Retinal pigment epithelial cell (primary cell): ENCODE results near the gene CACNB3.

Source experiments
- DNase-seq: peaks from one replicate; pipeline ENCODE4 v3.0.0-alpha.2; 2010; ENCODE audit warnings: low read depth
- H3K4me3 ChIP-seq: 2 replicates; pipeline ENCODE4 v1.5.1; 2011; ENCODE audit warnings: mild to moderate bottlenecking, low read length, control low read depth, moderate library complexity
- CTCF ChIP-seq: conservative IDR thresholded peaks from 2 replicates; pipeline ENCODE4 v1.5.1; 2011; ENCODE audit warnings: low read depth, low read length, control low read depth, inconsistent platforms

Gene CACNB3

GRCh38 chr12:48775299-48775698 lies 43.0 kb upstream of the CACNB3 start:
- no peak overlapping the region for H3K4me3 ChIP-seq
- TF ChIP-seq CTCF, result no peak
- DNase-seq, result no peak

GRCh38 chr12:48775991-48776649 lies 42.2 kb upstream of the CACNB3 start:
- DNase-seq, result no peak
- H3K4me3 ChIP-seq, result no peak overlapping the region
- TF ChIP-seq CTCF, result no peak

- no peak for TF ChIP-seq CTCF
- H3K4me3 ChIP-seq, result no peak overlapping the region
- no peak for DNase-seq
Observed at GRCh38 chr12:48776956-48777355, 41.3 kb upstream of the CACNB3 start.

GRCh38 chr12:48777501-48778400 lies 40.5 kb upstream of the CACNB3 start:
- no peak for DNase-seq
- no peak overlapping the region for H3K4me3 ChIP-seq
- no peak for TF ChIP-seq CTCF

GRCh38 chr12:48779869-48780268 lies 38.4 kb upstream of the CACNB3 start:
- no peak for DNase-seq
- no peak for TF ChIP-seq CTCF
- H3K4me3 ChIP-seq, result no peak overlapping the region

GRCh38 chr12:48780381-48781025 lies 37.8 kb upstream of the CACNB3 start:
- no peak for DNase-seq
- TF ChIP-seq CTCF, result no peak
- H3K4me3 ChIP-seq, result no peak overlapping the region
